GM12801 (cell line): ENCODE results near the gene CHST10.

Source experiments
- CTCF ChIP-seq: IDR thresholded peaks from one replicate; pipeline ENCODE4 v1.5.1; 2011; ENCODE audit warnings: control low read depth; ENCODE audit not compliant: insufficient read length; ENCODE audit errors: extremely low read depth

CHST10 gene

DNA sequence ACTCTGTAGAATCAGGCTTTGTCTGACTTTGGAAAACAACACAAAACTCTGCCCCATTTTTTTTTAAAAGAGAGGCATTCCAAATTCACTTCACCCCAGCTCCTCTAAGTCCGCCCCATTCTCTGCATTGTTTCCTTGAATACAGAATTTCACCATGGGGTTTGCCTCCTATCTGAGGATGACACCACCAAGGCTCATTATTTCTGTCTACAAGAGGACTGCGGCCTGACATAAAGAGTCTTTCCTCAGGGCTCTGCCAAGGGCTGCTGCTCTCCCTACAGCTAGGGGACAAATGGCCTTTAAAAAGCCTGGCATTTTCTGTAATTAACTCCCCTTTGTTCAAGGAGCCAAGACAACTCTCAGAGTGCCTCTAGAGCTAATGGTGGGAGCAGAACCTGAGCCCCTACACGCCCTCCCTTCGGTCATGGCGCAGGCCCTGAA, 4.6 kb downstream of the CHST10 start:
- TF ChIP-seq CTCF, result no peak

GRCh38 chr2:100412466-100412865, 5.0 kb downstream of the CHST10 start:
- TF ChIP-seq CTCF, result no peak

GRCh38 chr2:100411841-100412292, 5.6 kb downstream of the CHST10 start:
- TF ChIP-seq CTCF, result no peak

GRCh38 chr2:100409975-100410647, 7.4 kb downstream of the CHST10 start:
- TF ChIP-seq CTCF, result no peak

- no peak for TF ChIP-seq CTCF
Observed at GRCh38 chr2:100409461-100409860, 8.0 kb downstream of the CHST10 start.

DNA sequence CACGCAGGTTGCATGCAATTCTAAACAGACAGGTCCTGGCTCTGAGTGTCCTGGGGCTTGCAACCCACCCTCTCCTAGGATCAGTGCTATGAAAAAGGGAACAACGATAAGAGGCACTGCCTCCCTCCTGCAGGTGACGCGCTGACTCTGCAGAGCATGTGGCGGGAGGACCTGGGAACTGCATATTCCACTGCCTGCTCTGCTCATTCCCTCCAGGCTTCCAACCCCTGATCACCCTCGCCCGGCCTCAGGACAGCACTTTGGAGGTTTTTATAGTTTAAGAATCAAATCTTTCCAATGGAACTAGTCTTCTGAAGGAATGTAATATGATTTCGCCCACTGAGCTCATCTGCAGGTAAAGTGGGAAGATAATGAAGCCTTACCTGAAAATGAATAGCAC, 8.5 kb downstream of the CHST10 start:
- no peak for TF ChIP-seq CTCF

DNA sequence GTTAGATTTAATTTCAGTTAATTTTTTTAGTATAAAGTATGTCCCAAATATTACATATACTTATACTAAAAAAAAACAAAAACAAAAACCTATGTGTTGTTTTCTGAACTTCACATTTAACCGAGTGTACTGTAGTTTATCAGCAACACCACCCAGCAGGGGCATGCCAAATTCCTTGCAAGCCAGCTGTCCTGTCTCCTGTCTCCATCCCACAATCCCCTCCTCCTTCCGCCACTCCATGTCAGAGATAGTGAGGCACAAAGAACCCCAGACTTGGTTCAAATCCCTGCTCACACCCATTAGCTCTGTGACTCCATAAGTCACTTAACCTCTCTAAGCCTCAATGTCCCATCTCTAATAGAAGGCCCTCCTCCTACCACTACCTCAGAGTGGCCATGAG, 9.4 kb downstream of the CHST10 start:
- TF ChIP-seq CTCF, result no peak
